ENCODE measurements around the gene TXNDC8. TPM values are rescaled to one million over a fixed set of nuclear protein-coding genes. Genes with fewer than 3 reads are reported as not detected.

Gene TXNDC8
- total and polyA plus RNA-seq, 2 of the 13 experiments (the other 11 are each of a cell fraction or from before 2014, with no cell fraction given) = not detected

DNA sequence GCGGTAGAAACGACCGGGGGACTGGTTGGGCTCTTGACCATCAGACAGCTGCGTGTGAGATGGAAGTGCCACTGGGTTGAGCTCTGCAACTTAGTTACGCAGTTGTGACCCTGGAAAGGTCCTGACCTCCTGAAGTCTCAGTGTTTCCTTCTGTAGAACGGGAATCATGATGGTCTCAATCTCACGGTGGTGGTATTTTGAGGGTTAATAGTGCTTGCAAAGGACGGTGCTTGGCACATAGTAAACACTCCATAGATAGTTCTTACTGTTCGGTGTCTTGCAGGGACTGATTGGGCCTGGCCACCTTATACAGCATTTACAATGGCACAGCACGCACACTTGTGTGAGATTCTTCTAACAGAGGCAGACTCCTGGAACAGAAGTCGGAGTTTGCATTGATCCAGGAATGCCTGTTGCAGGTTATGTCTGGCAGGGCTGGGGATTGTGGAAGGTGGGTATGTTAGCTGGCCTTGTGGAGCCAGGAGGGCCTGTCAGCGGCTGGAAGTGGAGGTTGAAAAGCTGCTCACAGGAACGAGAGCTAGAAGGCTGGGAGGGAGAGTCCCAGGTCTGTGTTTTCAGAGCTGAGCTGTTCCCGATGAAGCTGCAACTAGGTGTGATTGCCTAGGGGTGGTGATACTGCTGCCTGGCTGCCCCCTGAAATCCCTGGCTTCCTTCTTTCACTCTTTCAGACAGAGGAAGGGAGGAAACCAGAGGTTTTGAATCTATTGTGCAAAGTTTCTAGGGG, 80.4 kb downstream of the TXNDC8 start:
- Histone ChIP-seq H3K27ac (ENCODE audit: extremely low read length, insufficient read depth, low read length) (peak overlapping the region; percentile 90), H3K4me3 (replicated peaks in 1 of 3; ENCODE audit: insufficient read depth in 1 of 3, low read depth in 2 of 3, low read length in 3 of 3) (peak overlapping the region; percentile 69 to 95 (median 90)), H4K20me1 (ENCODE audit: insufficient read depth, low read length) (peaks cover 28% of the 10 kb centered on the region), H3K9me3 (ENCODE audit: low read length) (no peaks in the 10 kb centered on the region), H2AFZ (ENCODE audit: low read length) (no peak overlapping the region), H3K36me3 (replicated peaks in 1 of 2; ENCODE audit: control insufficient read depth in 1 of 2, insufficient read depth in 2 of 2, low read length in 2 of 2) (no peaks in the 10 kb centered on the region), H3K27me3 (ENCODE audit: control insufficient read depth in 1 of 2, insufficient read depth in 2 of 2, low read length in 2 of 2) (no peaks in the 10 kb centered on the region; a peak in 1 of 5 replicates), H3K4me2 (ENCODE audit: low read depth, low read length) (peak overlapping the region; percentile 96), H3K4me1 (ENCODE audit: insufficient read depth, low read length) (peaks cover 39% of the 10 kb centered on the region), H3K9ac (ENCODE audit: insufficient read depth, low read depth, low read length) (peak overlapping the region; percentile 91), H3K79me2 (ENCODE audit: insufficient read depth, low read length) (peaks cover 49% of the 10 kb centered on the region)
- BruUV-seq (replicated peaks) = TSS peak; percentile 78
- ChIA-PET CTCF (ENCODE audit: low intra/inter-chr PET ratio, low total read pairs) (no interaction called here), POLR2A (interaction anchor here (0.8 to 2.4 kb wide), 18 partner anchors 11 to 132 kb away, joined by 3 to 30 read pairs (median 8); no protein-coding TSS in a partner anchor)
- in situ Hi-C loops (cut with HindIII; ENCODE audit: extremely low pct_ligation_motif_present, low pct_unique_long_range_greater_than_20kb) = loop anchor here (5.0 kb wide), 1 partner anchor 75 kb away; no protein-coding TSS in a partner anchor
- peak; percentile 47 for FAIRE-seq
- peak; percentile 27 for DNase-seq (ENCODE audit: low spot score)
- intact Hi-C loops (cut with micrococcal nuclease; ENCODE audit: unreplicated experiment) = loop anchor here (1.0 to 2.0 kb wide), 2 partner anchors 36 to 63 kb away; no protein-coding TSS in a partner anchor
- WGBS (ENCODE audit: low lambda C conversion rate) = 2% methylated on average over 10 of the region's 14 CpGs
- ATAC-seq = peak; percentile 29
- TF ChIP-seq ZNF451 (CRISPR knock-in tag; IDR thresholded peaks at IDR 0.05) (0 out of 2 replicates have a peak, but pooled peaks have one; percentile 5), HOMEZ (CRISPR knock-in tag; IDR thresholded peaks at IDR 0.05; ENCODE audit: low read depth) (0 out of 2 replicates have a peak, but pooled peaks have one; percentile 7), RBFOX2 (IDR thresholded peaks at IDR 0.05; ENCODE audit: low read depth, low read length) (no peak), SP4 (CRISPR knock-in tag; IDR thresholded peaks at IDR 0.05) (peak; percentile 33; the same call in 1 of the 2 replicates), CBX5 (CRISPR knock-in tag; IDR thresholded peaks at IDR 0.05; ENCODE audit: borderline replicate concordance) (0 out of 2 replicates have a peak, but pooled peaks have one; percentile 59), ZIK1 (CRISPR knock-in tag; IDR thresholded peaks at IDR 0.05; ENCODE audit: borderline replicate concordance, low read depth) (0 out of 2 replicates have a peak, but pooled peaks have one; percentile 37), ZFX (CRISPR knock-in tag; IDR thresholded peaks at IDR 0.05; ENCODE audit: low read depth) (peak; percentile 39; the same call in 1 of the 2 replicates), GABPB1 (CRISPR knock-in tag; IDR thresholded peaks at IDR 0.05) (no peak; the same call in 1 of the 2 replicates), SAP130 (CRISPR knock-in tag; IDR thresholded peaks at IDR 0.05; ENCODE audit: low read depth) (peak; percentile 43; the same call in 1 of the 2 replicates), ZMYM4 (CRISPR knock-in tag; IDR thresholded peaks at IDR 0.05) (0 out of 2 replicates have a peak, but pooled peaks have one; percentile 32), HHEX (CRISPR knock-in tag; IDR thresholded peaks at IDR 0.05) (peak; percentile 36; the same call in 1 of the 2 replicates), CEBPG (CRISPR knock-in tag; IDR thresholded peaks at IDR 0.05) (no peak), ZNF687 (CRISPR knock-in tag; IDR thresholded peaks at IDR 0.05) (no peak), CHD4 (IDR thresholded peaks at IDR 0.05; ENCODE audit: borderline replicate concordance, low read length) (peak; percentile 70; the same call in 1 of the 2 replicates), ZNF672 (CRISPR knock-in tag; IDR thresholded peaks at IDR 0.05) (no peak), SNAPC2 (CRISPR knock-in tag; IDR thresholded peaks at IDR 0.05) (0 out of 2 replicates have a peak, but pooled peaks have one; percentile 82), POLR2AphosphoS2 (IDR thresholded peaks at IDR 0.05; ENCODE audit: low read depth, low read length) (no peak), PHF21A (CRISPR knock-in tag; IDR thresholded peaks at IDR 0.05) (peak; percentile 63; the same call in 1 of the 2 replicates), ZMYM3 (CRISPR knock-in tag; IDR thresholded peaks at IDR 0.05) (peak; percentile 97), ZNF12 (CRISPR knock-in tag; IDR thresholded peaks at IDR 0.05) (0 out of 2 replicates have a peak, but pooled peaks have one; percentile 4)

All from HepG2 (cell line).